ENCODE data around the gene LIN7A. TPM values are rescaled to one million over a fixed set of nuclear protein-coding genes. Genes with fewer than 3 reads are reported as not detected.

The LIN7A gene
- total RNA-seq, 4 donors from 2014 or later = 5.0 to 28.2 (median 20.7) TPM

DNA sequence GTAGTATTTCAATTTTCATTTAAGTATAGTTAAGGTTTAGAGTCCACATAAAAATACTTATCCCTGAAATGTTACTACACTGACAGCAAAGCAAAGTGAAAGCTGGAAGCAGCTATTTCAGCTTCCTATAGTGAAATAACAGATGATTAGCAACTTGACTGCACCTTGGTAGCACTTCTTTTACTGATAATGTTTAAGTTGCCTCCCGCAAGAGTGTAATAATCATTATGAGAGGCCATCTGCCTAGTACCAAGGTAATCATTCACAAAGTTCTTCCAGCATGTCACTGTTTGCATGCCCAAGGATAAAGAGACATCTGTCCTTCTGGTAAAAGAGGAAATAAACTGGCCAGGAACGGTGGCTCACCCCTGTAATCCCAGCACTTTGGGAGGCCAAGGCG lies 69.8 kb downstream of the LIN7A start:
- Histone ChIP-seq H3K27ac (peak overlapping the region in 2 of 4 donors; percentile 39 to 51), H3K27me3 (no peaks in the 10 kb centered on the region), H3K4me3 (no peak overlapping the region), H3K4me1 (no peaks in the 10 kb centered on the region), H3K9me3 (no peaks in the 10 kb centered on the region), H3K36me3 (no peaks in the 10 kb centered on the region)
- TF ChIP-seq, protein P1, sequence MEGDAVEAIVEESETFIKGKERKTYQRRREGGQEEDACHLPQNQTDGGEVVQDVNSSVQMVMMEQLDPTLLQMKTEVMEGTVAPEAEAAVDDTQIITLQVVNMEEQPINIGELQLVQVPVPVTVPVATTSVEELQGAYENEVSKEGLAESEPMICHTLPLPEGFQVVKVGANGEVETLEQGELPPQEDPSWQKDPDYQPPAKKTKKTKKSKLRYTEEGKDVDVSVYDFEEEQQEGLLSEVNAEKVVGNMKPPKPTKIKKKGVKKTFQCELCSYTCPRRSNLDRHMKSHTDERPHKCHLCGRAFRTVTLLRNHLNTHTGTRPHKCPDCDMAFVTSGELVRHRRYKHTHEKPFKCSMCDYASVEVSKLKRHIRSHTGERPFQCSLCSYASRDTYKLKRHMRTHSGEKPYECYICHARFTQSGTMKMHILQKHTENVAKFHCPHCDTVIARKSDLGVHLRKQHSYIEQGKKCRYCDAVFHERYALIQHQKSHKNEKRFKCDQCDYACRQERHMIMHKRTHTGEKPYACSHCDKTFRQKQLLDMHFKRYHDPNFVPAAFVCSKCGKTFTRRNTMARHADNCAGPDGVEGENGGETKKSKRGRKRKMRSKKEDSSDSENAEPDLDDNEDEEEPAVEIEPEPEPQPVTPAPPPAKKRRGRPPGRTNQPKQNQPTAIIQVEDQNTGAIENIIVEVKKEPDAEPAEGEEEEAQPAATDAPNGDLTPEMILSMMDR (IDR thresholded peaks at IDR 0.05) = no peak
- TF ChIP-seq POLR2A (IDR thresholded peaks at IDR 0.05) = no peak
- DNase-seq = no peak

GRCh38 chr12:80864046-80864735 lies 73.5 kb downstream of the LIN7A start:
- Histone ChIP-seq H3K27ac (no peak overlapping the region), H3K4me3 (no peak overlapping the region), H3K36me3 (no peaks in the 10 kb centered on the region), H3K9me3 (no peaks in the 10 kb centered on the region), H3K27me3 (no peaks in the 10 kb centered on the region), H3K4me1 (no peaks in the 10 kb centered on the region)
- TF ChIP-seq, protein P1 (IDR thresholded peaks at IDR 0.05) = no peak
- no peak for TF ChIP-seq POLR2A (IDR thresholded peaks at IDR 0.05)
- DNase-seq = no peak

GRCh38 chr12:80862531-80862930 lies 75.2 kb downstream of the LIN7A start:
- TF ChIP-seq, protein P1 (IDR thresholded peaks at IDR 0.05) = no peak
- no peak for TF ChIP-seq POLR2A (IDR thresholded peaks at IDR 0.05)
- no peaks in the 10 kb centered on the region for H3K9me3 ChIP-seq
- no peaks in the 10 kb centered on the region for H3K4me1 ChIP-seq
- no peak overlapping the region for H3K27ac ChIP-seq
- no peak for DNase-seq
- H3K27me3 ChIP-seq = no peaks in the 10 kb centered on the region
- H3K4me3 ChIP-seq = no peak overlapping the region
- H3K36me3 ChIP-seq = no peaks in the 10 kb centered on the region

DNA sequence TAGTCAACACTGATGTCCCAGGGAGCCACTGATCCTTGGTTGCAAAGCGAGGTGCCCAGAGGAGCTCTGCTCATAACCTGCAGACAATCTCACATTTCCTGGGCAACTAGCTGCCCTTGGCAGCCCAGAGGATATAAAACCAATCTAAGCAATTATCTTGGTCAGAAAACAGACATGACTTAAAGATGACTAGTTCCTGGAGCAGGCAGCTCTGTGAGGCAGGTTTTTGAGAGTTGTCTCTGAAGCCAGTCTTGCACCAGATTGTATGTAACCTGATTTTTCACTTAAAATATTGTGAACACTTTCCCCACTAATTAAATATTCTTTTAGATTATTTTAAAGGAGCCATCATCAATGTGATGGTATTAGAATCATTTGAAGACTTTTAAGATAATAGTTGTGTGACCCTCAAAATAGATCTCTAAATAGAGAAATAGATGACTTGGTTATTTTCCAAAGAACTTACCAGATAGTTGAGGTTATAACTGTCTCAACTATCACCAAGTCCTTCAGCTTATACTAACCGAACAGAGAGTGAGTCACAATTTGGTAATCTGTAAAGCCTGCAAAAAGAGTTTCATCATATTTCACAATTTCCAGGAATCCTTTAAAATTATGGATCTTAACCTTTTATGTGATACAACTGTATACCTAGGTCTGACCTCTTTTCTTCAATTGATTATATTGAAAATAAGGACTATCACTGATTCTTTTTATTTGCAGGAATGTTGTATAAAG lies 75.9 kb downstream of the LIN7A start:
- H3K27ac ChIP-seq = no peak overlapping the region
- no peaks in the 10 kb centered on the region for H3K9me3 ChIP-seq
- H3K4me1 ChIP-seq = no peaks in the 10 kb centered on the region
- H3K27me3 ChIP-seq = no peaks in the 10 kb centered on the region
- TF ChIP-seq, protein P1 (IDR thresholded peaks at IDR 0.05) = no peak
- TF ChIP-seq POLR2A (IDR thresholded peaks at IDR 0.05) = no peak
- no peak overlapping the region for H3K4me3 ChIP-seq
- no peaks in the 10 kb centered on the region for H3K36me3 ChIP-seq
- DNase-seq = no peak

- TF ChIP-seq, protein P1 (IDR thresholded peaks at IDR 0.05) = no peak
- Histone ChIP-seq H3K27me3 (no peaks in the 10 kb centered on the region), H3K9me3 (no peaks in the 10 kb centered on the region), H3K4me1 (no peaks in the 10 kb centered on the region), H3K27ac (no peak overlapping the region), H3K36me3 (no peaks in the 10 kb centered on the region), H3K4me3 (no peak overlapping the region)
- no peak for DNase-seq
Measured at GRCh38 chr12:80860928-80861327, 76.8 kb downstream of the LIN7A start.
